RWPE1 (cell line): ENCODE measurements around the gene TMEM201.
A peak's percentile ranks its signal among the peaks of the same experiment; 100 is the strongest.

Experiments
- CTCF ChIA-PET: fragments of 350-600 bp; sonication (Branson Sonifier 250); formaldehyde crosslinking; extraction: SDS; loops from one replicate; lab custom pipeline; 2021; lab: Yijun Ruan, JAX
- POLR2A ChIA-PET: fragments of 400-600 bp; formaldehyde crosslinking; extraction: SDS; loops from one replicate; lab custom pipeline; 2020; ENCODE audit warnings: antibody characterized with exemption; ENCODE audit not compliant: low non-redundant PET; lab: Yijun Ruan, JAX
- DNase-seq: peaks from one replicate; pipeline ENCODE4 v3.0.0; 2012; ENCODE audit warnings: low spot score
- H3K27ac ChIP-seq: fragments of 450-650 bp; 2 replicates; pipeline ENCODE4 v1.5.1; 2017
- CTCF ChIP-seq: fragments of 450-650 bp; conservative IDR thresholded peaks from 2 replicates; pipeline ENCODE4 v1.5.1; 2017; ENCODE audit warnings: low read depth, mild to moderate bottlenecking

Gene TMEM201

GRCh38 chr1:9659328-9659727 lies 70.6 kb downstream of the TMEM201 start:
- DNase-seq, result peak; percentile 29
- no peak for TF ChIP-seq CTCF
- peak overlapping the region; percentile 51 for H3K27ac ChIP-seq
- CTCF ChIA-PET, result no interaction called here
- POLR2A ChIA-PET, result no interaction called here

DNA sequence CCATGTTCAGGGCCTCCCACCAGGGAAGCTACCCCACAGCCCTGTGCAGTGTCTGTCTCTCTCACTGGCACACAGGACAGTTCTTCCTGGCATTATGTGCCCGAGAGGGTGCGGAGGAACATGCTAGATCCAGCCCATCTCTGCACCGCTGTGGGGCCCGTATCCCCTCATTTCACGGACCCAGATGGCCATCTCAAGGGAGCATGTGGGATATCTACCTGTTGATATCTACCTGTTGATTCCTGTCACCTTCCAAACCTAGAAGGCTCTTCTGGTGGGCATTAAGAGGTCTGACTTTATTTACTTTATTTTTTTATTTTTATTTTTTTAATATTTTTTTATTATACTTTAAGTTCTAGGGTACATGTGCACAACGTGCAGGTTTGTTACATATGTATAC lies 74.5 kb downstream of the TMEM201 start:
- no peak overlapping the region for H3K27ac ChIP-seq
- no peak for TF ChIP-seq CTCF
- CTCF ChIA-PET, result interaction anchor here (0.7 kb wide), 1 partner anchor 660 kb away, joined by 3 read pairs; no protein-coding TSS in a partner anchor
- no peak for DNase-seq
- POLR2A ChIA-PET, result no interaction called here
